GM23248 (cell line): ENCODE results near the gene FNDC8. TPM values are rescaled to one million over a fixed set of nuclear protein-coding genes. Genes with fewer than 3 reads are reported as not detected.
A peak's percentile ranks its signal among the peaks of the same experiment; 100 is the strongest.

Experiments
- DNase-seq: peaks from one replicate; pipeline ENCODE4 v3.0.0-alpha.2; 2015
- H2AFZ ChIP-seq: fragments of 200-600 bp; sonication (generic); 2 replicates; pipeline ENCODE4 v1.6.1; 2016; ENCODE audit warnings: antibody characterized with exemption
- H3F3A ChIP-seq: fragments of 200-600 bp; sonication (generic); 2 replicates; pipeline ENCODE4 v1.6.1; 2016; ENCODE audit warnings: mild to moderate bottlenecking, antibody characterized with exemption, mixed run types; ENCODE audit not compliant: insufficient read depth
- H3K27ac ChIP-seq: fragments of 200-600 bp; sonication (generic); 2 replicates; pipeline ENCODE4 v1.5.1; 2016; ENCODE audit warnings: mild to moderate bottlenecking
- H3K27me3 ChIP-seq: fragments of 200-600 bp; sonication (generic); replicated peaks from 2 replicates; pipeline ENCODE4 v1.6.1; 2016; ENCODE audit warnings: mild to moderate bottlenecking; ENCODE audit not compliant: insufficient read depth
- H3K36me3 ChIP-seq: fragments of 200-600 bp; sonication (generic); 2 replicates; pipeline ENCODE4 v1.6.1; 2016; ENCODE audit warnings: low read depth, mild to moderate bottlenecking
- H3K4me1 ChIP-seq: fragments of 200-600 bp; sonication (generic); 2 replicates; pipeline ENCODE4 v1.6.1; 2016; ENCODE audit warnings: mild to moderate bottlenecking; ENCODE audit not compliant: insufficient read depth
- H3K4me2 ChIP-seq: fragments of 200-600 bp; sonication (generic); one replicate; pipeline ENCODE4 v1.6.1; 2016; ENCODE audit warnings: mild to moderate bottlenecking; ENCODE audit not compliant: unreplicated experiment
- H3K4me3 ChIP-seq: fragments of 200-600 bp; sonication (generic); 2 replicates; pipeline ENCODE4 v1.5.1; 2016; ENCODE audit warnings: mild to moderate bottlenecking
- H3K79me2 ChIP-seq: fragments of 200-600 bp; sonication (generic); 2 replicates; pipeline ENCODE4 v1.6.1; 2016; ENCODE audit warnings: mild to moderate bottlenecking; ENCODE audit not compliant: insufficient read depth
- H3K9ac ChIP-seq: fragments of 200-600 bp; sonication (generic); 2 replicates; pipeline ENCODE4 v1.6.1; 2016; ENCODE audit warnings: mild to moderate bottlenecking
- H3K9me2 ChIP-seq: fragments of 200-600 bp; sonication (generic); 2 replicates; pipeline ENCODE4 v1.6.1; 2016; ENCODE audit warnings: mixed run types, mild to moderate bottlenecking, moderate library complexity; ENCODE audit not compliant: insufficient read depth
- H3K9me3 ChIP-seq: fragments of 200-600 bp; sonication (generic); one replicate; pipeline ENCODE4 v1.6.1; 2017; ENCODE audit warnings: low read depth
- H4K20me1 ChIP-seq: fragments of 200-600 bp; sonication (generic); 2 replicates; pipeline ENCODE4 v1.6.0; 2016; ENCODE audit not compliant: insufficient read depth
- EZH2 ChIP-seq: fragments of 200-600 bp; sonication (generic); IDR thresholded peaks from 2 replicates; pipeline ENCODE4 v1.6.1; 2018; ENCODE audit warnings: antibody characterized with exemption, mild to moderate bottlenecking; ENCODE audit not compliant: insufficient read depth, poor library complexity, severe bottlenecking
- EZH2phosphoT487 ChIP-seq: fragments of 200-600 bp; sonication (generic); IDR thresholded peaks from 2 replicates; pipeline ENCODE4 v1.6.1; 2018; ENCODE audit warnings: antibody characterized with exemption, moderate library complexity, mild to moderate bottlenecking, low read depth; ENCODE audit not compliant: insufficient read depth
- WGBS, 2 experiments: methylation state at CpG; one replicate each; pipeline ENCODE4 v1.1.6; 2015 to 2017; ENCODE audit warnings: low lambda C conversion rate in 2 of 2, low coverage in 1 of 2; ENCODE audit errors: missing lambda C conversion rate in 2 of 2; 5-methylcytosine and 5-hydroxymethylcytosine counted together
- in situ Hi-C: fragments of 300-500 bp; cut with MboI; formaldehyde crosslinking; loops from 2 replicates; pipeline ENCODE4 v1.15.0; 2020
- polyA plus RNA-seq: library from polyadenylated mRNA; unstranded; fragments of >200 nt; fragmentation: Nextera tagmentation; extraction: Ambion mirVana; gene quantifications from 2 replicates; pipeline ENCODE4 v1.2.1, GENCODE V29; 2016
- total RNA-seq: library from RNA; depleted of rRNA; stranded (reverse); fragments of >200 nt; shearing (Covaris generic); gene quantifications from 2 replicates; pipeline ENCODE4 v1.2.3, GENCODE V29; 2014

The FNDC8 gene
- total and polyA plus RNA-seq, 2 experiments from 2014 or later, result not detected

GRCh38 chr17:35076874-35077273 is 44.5 kb upstream of the FNDC8 start:
- H3K27ac ChIP-seq, result no peak overlapping the region
- no peaks in the 10 kb centered on the region for H3K9me3 ChIP-seq
- no peak overlapping the region for H3K4me3 ChIP-seq
- 93 to 100% methylated on average over 1 of the region's 1 CpG for WGBS, 2 experiments
- H3K9ac ChIP-seq, result no peak overlapping the region
- H2AFZ ChIP-seq, result no peak overlapping the region
- no peak for DNase-seq
- H3K4me2 ChIP-seq, result no peak overlapping the region
- in situ Hi-C loops, result loop anchor here (25.0 kb wide), 1 partner anchor 1435 kb away; no protein-coding TSS in a partner anchor
- peaks cover 42% of the 10 kb centered on the region for H3K79me2 ChIP-seq
- H3K9me2 ChIP-seq, result no peaks in the 10 kb centered on the region
- H3K27me3 ChIP-seq, result no peaks in the 10 kb centered on the region
- H3K4me1 ChIP-seq, result 0 out of 2 replicates have a peak, but pooled peaks cover under 1% of the 10 kb centered on the region
- no peak for TF ChIP-seq EZH2phosphoT487
- no peak for TF ChIP-seq EZH2
- H3F3A ChIP-seq, result no peaks in the 10 kb centered on the region; the same call in 1 of the 2 replicates
- no peaks in the 10 kb centered on the region for H4K20me1 ChIP-seq
- no peaks in the 10 kb centered on the region for H3K36me3 ChIP-seq

GRCh38 chr17:35079547-35080423 is 41.6 kb upstream of the FNDC8 start:
- Histone ChIP-seq H3K79me2 (peaks cover 26% of the 10 kb centered on the region), H3K27me3 (no peaks in the 10 kb centered on the region), H3F3A (peaks cover 16% of the 10 kb centered on the region), H3K4me2 (no peak overlapping the region), H3K4me3 (no peak overlapping the region), H3K27ac (no peak overlapping the region), H3K9me2 (no peaks in the 10 kb centered on the region), H4K20me1 (no peaks in the 10 kb centered on the region), H3K4me1 (peaks cover 14% of the 10 kb centered on the region), H3K36me3 (no peaks in the 10 kb centered on the region), H3K9me3 (no peaks in the 10 kb centered on the region), H2AFZ (no peak overlapping the region), H3K9ac (no peak overlapping the region)
- no peak for TF ChIP-seq EZH2phosphoT487
- WGBS, 2 experiments, result 98 to 100% methylated on average over 1 of the region's 1 CpG
- peak; percentile 33 for DNase-seq
- in situ Hi-C loops, result loop anchor here (25.0 kb wide), 1 partner anchor 1433 kb away; no protein-coding TSS in a partner anchor

DNA sequence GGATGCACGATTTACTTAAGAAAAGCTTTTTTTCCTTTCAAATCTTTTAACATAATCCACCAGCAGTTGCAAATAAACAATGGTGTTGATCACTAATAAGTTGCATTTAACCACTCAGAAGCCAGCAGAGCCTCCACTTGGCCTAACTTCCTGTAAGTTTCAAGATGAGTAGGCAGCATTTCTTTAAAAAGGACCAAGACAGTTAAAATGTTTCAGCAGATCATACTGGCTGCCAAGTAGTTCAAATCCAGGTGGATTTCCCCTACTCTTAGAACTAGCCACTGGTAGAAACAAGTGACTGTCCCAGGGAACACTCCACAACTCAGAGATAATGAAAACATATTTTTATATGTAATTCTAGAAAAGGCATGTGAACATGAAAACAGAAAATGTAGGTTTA is 40.9 kb upstream of the FNDC8 start:
- no peaks in the 10 kb centered on the region for H3K36me3 ChIP-seq
- in situ Hi-C loops, result loop anchor here (25.0 kb wide), 1 partner anchor 1432 kb away; no protein-coding TSS in a partner anchor

DNA sequence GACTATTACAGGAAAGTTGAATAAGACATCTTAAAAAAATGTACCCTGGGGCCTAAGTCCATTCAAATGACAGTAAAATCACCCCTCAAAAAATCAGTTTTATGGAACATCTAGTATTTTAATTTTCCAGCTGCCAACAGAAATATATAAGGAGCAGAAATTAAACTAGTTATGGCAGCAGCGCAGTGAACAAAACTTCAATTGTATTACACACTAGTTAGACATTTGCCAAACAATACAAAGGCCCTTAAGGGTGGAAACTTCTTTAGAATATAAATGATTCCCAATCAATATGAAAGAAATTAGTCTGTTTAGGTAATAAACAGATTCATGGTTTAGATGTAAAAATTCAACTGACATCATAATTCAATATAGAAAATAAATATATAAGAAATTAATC is 39.8 kb upstream of the FNDC8 start:
- TF ChIP-seq EZH2, result no peak
- TF ChIP-seq EZH2phosphoT487, result no peak
- H3K79me2 ChIP-seq, result peaks cover 38% of the 10 kb centered on the region
- in situ Hi-C loops, result loop anchor here (25.0 kb wide), 1 partner anchor 1431 kb away; no protein-coding TSS in a partner anchor

More for the DNA sequence above, 40.9 kb upstream of the FNDC8 start:
- H3K9ac ChIP-seq, result no peak overlapping the region
- H3K4me3 ChIP-seq, result no peak overlapping the region
- H3F3A ChIP-seq, result peaks cover 16% of the 10 kb centered on the region
- H3K27me3 ChIP-seq, result no peaks in the 10 kb centered on the region
- no peaks in the 10 kb centered on the region for H3K9me3 ChIP-seq
- no peak overlapping the region for H2AFZ ChIP-seq
- peaks cover 27% of the 10 kb centered on the region for H3K79me2 ChIP-seq
- DNase-seq, result no peak
- no peaks in the 10 kb centered on the region for H4K20me1 ChIP-seq
- no peak overlapping the region for H3K4me2 ChIP-seq
- TF ChIP-seq EZH2phosphoT487 (no peak), EZH2 (no peak)
- H3K4me1 ChIP-seq, result peaks cover 20% of the 10 kb centered on the region
- 50 to 59% methylated on average over 1 of the region's 1 CpG for WGBS, 2 experiments
- no peak overlapping the region for H3K27ac ChIP-seq
- H3K9me2 ChIP-seq, result no peaks in the 10 kb centered on the region

More for the DNA sequence above, 39.8 kb upstream of the FNDC8 start:
- Histone ChIP-seq H2AFZ (no peak overlapping the region), H3K4me2 (no peak overlapping the region), H3K36me3 (no peaks in the 10 kb centered on the region), H3F3A (peaks cover 16% of the 10 kb centered on the region), H3K27me3 (no peaks in the 10 kb centered on the region), H3K4me1 (peaks cover 23% of the 10 kb centered on the region), H3K9me3 (no peaks in the 10 kb centered on the region), H3K27ac (no peak overlapping the region), H3K9ac (no peak overlapping the region), H3K4me3 (no peak overlapping the region), H3K9me2 (no peaks in the 10 kb centered on the region), H4K20me1 (no peaks in the 10 kb centered on the region)
- no peak for DNase-seq
- WGBS, 2 experiments, result 98 to 100% methylated on average over 1 of the region's 1 CpG
